Hepatocyte (in vitro differentiated cells): ENCODE data around the gene CIAO3.

Source experiments
- EZH2 ChIP-seq: fragments of 200-600 bp; sonication (generic); IDR thresholded peaks from 2 replicates; pipeline ENCODE4 v1.6.1; 2016; ENCODE audit warnings: antibody characterized with exemption, mild to moderate bottlenecking, borderline replicate concordance
- TF ChIP-seq, protein P1 (sequence below): fragments of 200-600 bp; sonication (generic); IDR thresholded peaks from 2 replicates; pipeline ENCODE4 v1.5.1; 2016; ENCODE audit warnings: antibody characterized with exemption, mild to moderate bottlenecking; ENCODE audit not compliant: poor library complexity

DNA sequence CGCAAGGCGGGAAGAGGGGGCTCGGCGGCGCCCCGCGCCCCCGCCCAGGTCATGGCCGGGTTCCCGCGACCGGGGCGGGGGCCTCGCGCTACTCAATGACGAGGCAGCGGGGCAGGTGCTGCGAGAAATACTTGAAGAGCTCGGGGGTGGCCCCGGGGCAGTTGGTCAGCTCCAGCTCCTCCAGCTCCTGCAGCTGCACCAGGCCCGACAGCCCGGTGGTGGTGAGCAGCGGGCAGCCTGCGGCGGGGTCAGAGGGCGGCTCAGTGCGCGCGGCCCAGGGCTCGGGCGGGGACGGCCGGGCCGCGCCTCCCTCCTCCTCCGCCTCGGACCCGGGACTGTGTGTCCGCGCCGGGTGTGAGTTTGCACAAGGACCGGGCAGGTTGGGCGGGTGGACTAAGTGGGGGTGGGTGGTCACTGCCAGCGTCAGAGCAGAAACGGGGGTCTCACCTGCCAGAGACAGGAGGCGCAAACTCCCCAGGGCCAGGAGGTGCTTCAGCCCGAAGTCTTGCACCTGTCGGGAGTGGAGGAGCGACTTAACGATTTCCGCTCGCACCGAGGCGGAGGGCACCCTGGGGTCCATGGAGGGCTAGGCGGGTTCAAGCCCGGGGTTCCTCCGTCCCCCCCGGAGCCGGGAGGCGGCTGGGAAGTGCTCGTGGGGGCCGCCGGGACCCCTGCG is 46.5 kb downstream of the CIAO3 start:
- TF ChIP-seq, protein P1, sequence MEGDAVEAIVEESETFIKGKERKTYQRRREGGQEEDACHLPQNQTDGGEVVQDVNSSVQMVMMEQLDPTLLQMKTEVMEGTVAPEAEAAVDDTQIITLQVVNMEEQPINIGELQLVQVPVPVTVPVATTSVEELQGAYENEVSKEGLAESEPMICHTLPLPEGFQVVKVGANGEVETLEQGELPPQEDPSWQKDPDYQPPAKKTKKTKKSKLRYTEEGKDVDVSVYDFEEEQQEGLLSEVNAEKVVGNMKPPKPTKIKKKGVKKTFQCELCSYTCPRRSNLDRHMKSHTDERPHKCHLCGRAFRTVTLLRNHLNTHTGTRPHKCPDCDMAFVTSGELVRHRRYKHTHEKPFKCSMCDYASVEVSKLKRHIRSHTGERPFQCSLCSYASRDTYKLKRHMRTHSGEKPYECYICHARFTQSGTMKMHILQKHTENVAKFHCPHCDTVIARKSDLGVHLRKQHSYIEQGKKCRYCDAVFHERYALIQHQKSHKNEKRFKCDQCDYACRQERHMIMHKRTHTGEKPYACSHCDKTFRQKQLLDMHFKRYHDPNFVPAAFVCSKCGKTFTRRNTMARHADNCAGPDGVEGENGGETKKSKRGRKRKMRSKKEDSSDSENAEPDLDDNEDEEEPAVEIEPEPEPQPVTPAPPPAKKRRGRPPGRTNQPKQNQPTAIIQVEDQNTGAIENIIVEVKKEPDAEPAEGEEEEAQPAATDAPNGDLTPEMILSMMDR: no peak
- peak; percentile 76 for TF ChIP-seq EZH2
